Vagina (tissue), 2 donors: ENCODE measurements around the gene ACTR6.

ENCODE experiments used
- CTCF ChIP-seq, 3 experiments: fragments of 450-650 bp in 2 of 3; fragments of 200-600 bp in 1 of 3; sonication (generic) in 1 of 3; IDR thresholded peaks; one replicate each; pipeline ENCODE4 v1.5.1; 2017 to 2019; ENCODE audit warnings: antibody characterized with exemption in 3 of 3, mild to moderate bottlenecking in 2 of 3, moderate library complexity in 2 of 3
- POLR2AphosphoS5 ChIP-seq, 2 donors: sonication (generic); formaldehyde crosslinking; IDR thresholded peaks; one replicate each; pipeline ENCODE4 v1.9.0; 2017; ENCODE audit warnings: antibody characterized with exemption in 2 of 2, mild to moderate bottlenecking in 2 of 2, low read depth in 1 of 2; ENCODE audit not compliant: insufficient read depth in 1 of 2

GRCh38 chr12:100207311-100207710, 6.7 kb downstream of the ACTR6 start:
- no peak for TF ChIP-seq CTCF (IDR thresholded peaks at IDR 0.05)
- no peak for TF ChIP-seq POLR2AphosphoS5 (IDR thresholded peaks at IDR 0.05; ENCODE audit: insufficient read depth in 1 of 2, low read depth in 1 of 2)
